HCT116 (cell line): ENCODE results near the gene ANO10. TPM values are rescaled to one million over a fixed set of nuclear protein-coding genes. Genes with fewer than 3 reads are reported as not detected.

Experiments used
- ATAC-seq: fragments of 200-7000 bp; cut with Tn5 transposase; 2 replicates; pipeline ENCODE4 v1.9.1; 2020; ENCODE audit warnings: mild to moderate bottlenecking, moderate library complexity
- BruUV-seq: library from RNA; stranded (reverse); fragments of 400-500 nt; replicated peaks from 2 replicates; lab custom pipeline; 2021; lab: Mats Ljungman, UMichigan
- CTCF ChIA-PET: fragments of 300-600 bp; sonication (Branson Sonifier 250); formaldehyde crosslinking; loops from one replicate; lab custom pipeline; 2021; ENCODE audit warnings: antibody characterized with exemption; lab: Charles Lee
- POLR2A ChIA-PET: fragments of 300-600, 350-600 bp; sonication (Branson Sonifier 250); formaldehyde crosslinking; loops from one replicate; lab custom pipeline; 2021; ENCODE audit warnings: antibody characterized with exemption; lab: Charles Lee
- RAD21 ChIA-PET, 2 experiments: fragments of 300-600 bp; sonication (Branson Sonifier 250); formaldehyde crosslinking; loops; one replicate each; lab custom pipeline; 2023; ENCODE audit warnings: low total read pairs in 2 of 2; ENCODE audit not compliant: uncharacterized antibody in 2 of 2, unreplicated experiment in 2 of 2, low non-redundant PET in 1 of 2; lab: Charles Lee
- DNase-seq: peaks from one replicate; pipeline ENCODE4 v3.0.0-alpha.2; 2010; ENCODE audit warnings: low read depth, low spot score
- H2AFZ ChIP-seq: fragments of 200-600 bp; shearing (Covaris generic), sonication (generic); 2 replicates; pipeline ENCODE4 v1.6.1; 2017; ENCODE audit warnings: low read depth, mixed run types, mixed read lengths, antibody characterized with exemption, low read length; ENCODE audit not compliant: poor library complexity, severe bottlenecking
- H3K27ac ChIP-seq: 2 replicates; pipeline ENCODE4 v1.5.1; 2012; ENCODE audit warnings: low read depth, low read length
- H3K27me3 ChIP-seq: fragments of 200-600 bp; sonication (generic); 2 replicates; pipeline ENCODE4 v1.6.1; 2016; ENCODE audit warnings: mixed run types, low read length, mixed read lengths; ENCODE audit not compliant: insufficient read depth
- H3K36me3 ChIP-seq, 2 experiments: fragments of 200-500 bp in 1 of 2; fragments of 200-600 bp in 1 of 2; sonication (Bioruptor generic) in 1 of 2; sonication (generic) in 1 of 2; 2 replicates each; pipeline versions ENCODE4 v1.5.1 to v1.6.1; 2014 to 2016; ENCODE audit warnings: low read length in 2 of 2, inconsistent platforms in 1 of 2, mixed read lengths in 1 of 2, mixed run types in 1 of 2; ENCODE audit not compliant: insufficient read depth in 2 of 2, control insufficient read depth in 1 of 2
- H3K4me1 ChIP-seq, 2 experiments: fragments of 200-600 bp in 1 of 2; sonication (generic) in 1 of 2; 2 replicates each; pipeline versions ENCODE4 v1.5.1 to v1.6.1; 2012 to 2017; ENCODE audit warnings: low read length in 2 of 2, inconsistent platforms in 1 of 2, mild to moderate bottlenecking in 1 of 2, mixed read lengths in 1 of 2, mixed run types in 1 of 2, moderate library complexity in 1 of 2; ENCODE audit not compliant: insufficient read depth in 2 of 2, control insufficient read depth in 1 of 2
- H3K4me2 ChIP-seq: fragments of 200-600 bp; sonication (generic); 2 replicates; pipeline ENCODE4 v1.6.1; 2017; ENCODE audit warnings: mixed run types, low read length, mixed read lengths
- H3K4me3 ChIP-seq, 2 experiments: fragments of 200-600 bp in 1 of 2; sonication (generic) in 1 of 2; replicated peaks in 1 of 2; 2 replicates each; pipeline ENCODE4 v1.5.1; 2011 to 2016; ENCODE audit warnings: low read length in 2 of 2, control low read depth in 1 of 2, low read depth in 1 of 2, mild to moderate bottlenecking in 1 of 2, mixed read lengths in 1 of 2, mixed run types in 1 of 2
- H3K79me2 ChIP-seq: fragments of 200-600 bp; sonication (generic); 2 replicates; pipeline ENCODE4 v1.6.1; 2017; ENCODE audit warnings: mild to moderate bottlenecking, mixed run types, low read length, moderate library complexity, mixed read lengths; ENCODE audit not compliant: insufficient read depth
- H3K9ac ChIP-seq: fragments of 200-600 bp; sonication (generic); 2 replicates; pipeline ENCODE4 v1.6.1; 2016; ENCODE audit warnings: low read length, mixed read lengths
- H3K9me2 ChIP-seq: fragments of 200-600 bp; sonication (generic), shearing (Covaris generic); 2 replicates; pipeline ENCODE4 v1.6.1; 2017; ENCODE audit warnings: mixed run types, mild to moderate bottlenecking, moderate library complexity; ENCODE audit not compliant: insufficient read depth
- H3K9me3 ChIP-seq, 2 experiments: fragments of 200-500 bp in 1 of 2; fragments of 200-600 bp in 1 of 2; sonication (Bioruptor generic) in 1 of 2; sonication (generic) in 1 of 2; 2 replicates each; pipeline ENCODE4 v1.6.1; 2014 to 2017; ENCODE audit warnings: low read length in 2 of 2, mixed read lengths in 2 of 2, inconsistent platforms in 1 of 2, low read depth in 1 of 2, mild to moderate bottlenecking in 1 of 2, mixed run types in 1 of 2, moderate library complexity in 1 of 2; ENCODE audit not compliant: control insufficient read depth in 1 of 2, insufficient read depth in 1 of 2
- H4K20me1 ChIP-seq: fragments of 200-600 bp; sonication (generic), shearing (Covaris generic); 2 replicates; pipeline ENCODE4 v1.6.1; 2017; ENCODE audit warnings: mixed run types, mild to moderate bottlenecking, moderate library complexity; ENCODE audit not compliant: insufficient read depth
- ATF3 ChIP-seq: IDR thresholded peaks from 2 replicates; pipeline ENCODE4 v1.6.1; 2012
- CEBPB ChIP-seq: IDR thresholded peaks from 2 replicates; pipeline ENCODE4 v1.6.1; 2012; ENCODE audit warnings: low read depth
- EGR1 ChIP-seq: IDR thresholded peaks from 2 replicates; pipeline ENCODE4 v1.6.1; 2012; ENCODE audit warnings: low read depth
- ELF1 ChIP-seq: IDR thresholded peaks from 2 replicates; pipeline ENCODE4 v1.6.1; 2012; ENCODE audit warnings: low read depth, borderline replicate concordance
- EZH2phosphoT487 ChIP-seq: fragments of 200-600 bp; IDR thresholded peaks from 2 replicates; pipeline ENCODE4 v1.6.1; 2018; ENCODE audit warnings: antibody characterized with exemption, borderline replicate concordance
- FOSL1 ChIP-seq: IDR thresholded peaks from 2 replicates; pipeline ENCODE4 v1.6.1; 2012; ENCODE audit warnings: low read depth
- JUND ChIP-seq: IDR thresholded peaks from 2 replicates; pipeline ENCODE4 v1.6.1; 2012
- POLR2A ChIP-seq: IDR thresholded peaks from 2 replicates; pipeline ENCODE4 v1.7.0; 2011; ENCODE audit warnings: borderline replicate concordance; ENCODE audit not compliant: insufficient read depth, insufficient read length; ENCODE audit errors: extremely low read depth
- RAD21 ChIP-seq: IDR thresholded peaks from 2 replicates; pipeline ENCODE4 v1.6.1; 2012; ENCODE audit warnings: low read depth, mild to moderate bottlenecking
- SIN3A ChIP-seq: IDR thresholded peaks from 2 replicates; pipeline ENCODE4 v1.6.1; 2012; ENCODE audit warnings: low read depth
- SP1 ChIP-seq: IDR thresholded peaks from 2 replicates; pipeline ENCODE4 v1.6.1; 2012; ENCODE audit warnings: low read depth
- SRF ChIP-seq: IDR thresholded peaks from 2 replicates; pipeline ENCODE4 v1.6.1; 2012; ENCODE audit warnings: low read depth
- TCF7L2 ChIP-seq: IDR thresholded peaks from 2 replicates; pipeline ENCODE4 v1.7.0; 2011; ENCODE audit warnings: borderline replicate concordance, inconsistent platforms; ENCODE audit not compliant: insufficient read depth, insufficient read length; ENCODE audit errors: extremely low read depth
- YY1 ChIP-seq: IDR thresholded peaks from 2 replicates; pipeline ENCODE4 v1.6.1; 2011; ENCODE audit warnings: low read length, low read depth, moderate library complexity, mild to moderate bottlenecking; ENCODE audit not compliant: insufficient replicate concordance; ENCODE audit errors: extremely low read depth
- ZFX ChIP-seq: fragments of 450-650 bp; IDR thresholded peaks from 2 replicates; pipeline ENCODE4 v1.6.1; 2017
- ZNF274 ChIP-seq: fragments of 200-500 bp; sonication (Bioruptor generic); IDR thresholded peaks from 2 replicates; pipeline ENCODE4 v1.6.1; 2014; ENCODE audit warnings: mild to moderate bottlenecking, low read depth, low read length, inconsistent platforms
- intact Hi-C: fragments of 100-400 bp; cut with micrococcal nuclease; formaldehyde crosslinking; loops from 2 replicates; pipeline ENCODE4 v1.10.0; 2022
- total RNA-seq: library from RNA; stranded (reverse); gene quantifications from one replicate; pipeline ENCODE4 v1.2.1, GENCODE V29; 2021; ENCODE audit not compliant: unreplicated experiment
- TF ChIP-seq, protein P1 (sequence below): IDR thresholded peaks from 2 replicates; pipeline ENCODE4 v1.6.1; 2012
- TF ChIP-seq, protein P2 (sequence below): IDR thresholded peaks from 2 replicates; pipeline ENCODE4 v1.6.1; 2011; ENCODE audit warnings: mild to moderate bottlenecking, low read length, moderate library complexity; ENCODE audit not compliant: insufficient replicate concordance; ENCODE audit errors: extremely low read depth

The ANO10 gene
- total RNA-seq, 1 experiment from 2014 or later = 13.3 TPM

- DNase-seq (no peak), ATAC-seq (no peak)
- Histone ChIP-seq H2AFZ (no peak overlapping the region), H3K9ac (no peak overlapping the region), H3K27me3 (no peaks in the 10 kb centered on the region), H3K9me2 (no peaks in the 10 kb centered on the region), H3K4me1 (no peaks in the 10 kb centered on the region), H3K9me3 (no peaks in the 10 kb centered on the region), H3K36me3 (peaks cover 4 to 37% of the 10 kb centered on the region in 2 experiments; a peak in 3 of 4 replicates), H3K4me3 (no peak overlapping the region), H3K79me2 (no peaks in the 10 kb centered on the region), H3K27ac (no peak overlapping the region), H3K4me2 (no peak overlapping the region), H4K20me1 (no peaks in the 10 kb centered on the region)
- BruUV-seq = no TSS peak
- RAD21 ChIA-PET = no interaction called here
- intact Hi-C loops = no loop called here
- POLR2A ChIA-PET = no interaction called here
- no peak for TF ChIP-seq JUND
- TF ChIP-seq ATF3 = no peak
- TF ChIP-seq CEBPB = no peak
- no peak for TF ChIP-seq SP1
- no peak for TF ChIP-seq ZNF274
- TF ChIP-seq, protein P1, sequence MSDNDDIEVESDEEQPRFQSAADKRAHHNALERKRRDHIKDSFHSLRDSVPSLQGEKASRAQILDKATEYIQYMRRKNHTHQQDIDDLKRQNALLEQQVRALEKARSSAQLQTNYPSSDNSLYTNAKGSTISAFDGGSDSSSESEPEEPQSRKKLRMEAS = no peak
- no peak for TF ChIP-seq POLR2A
- TF ChIP-seq, protein P2, sequence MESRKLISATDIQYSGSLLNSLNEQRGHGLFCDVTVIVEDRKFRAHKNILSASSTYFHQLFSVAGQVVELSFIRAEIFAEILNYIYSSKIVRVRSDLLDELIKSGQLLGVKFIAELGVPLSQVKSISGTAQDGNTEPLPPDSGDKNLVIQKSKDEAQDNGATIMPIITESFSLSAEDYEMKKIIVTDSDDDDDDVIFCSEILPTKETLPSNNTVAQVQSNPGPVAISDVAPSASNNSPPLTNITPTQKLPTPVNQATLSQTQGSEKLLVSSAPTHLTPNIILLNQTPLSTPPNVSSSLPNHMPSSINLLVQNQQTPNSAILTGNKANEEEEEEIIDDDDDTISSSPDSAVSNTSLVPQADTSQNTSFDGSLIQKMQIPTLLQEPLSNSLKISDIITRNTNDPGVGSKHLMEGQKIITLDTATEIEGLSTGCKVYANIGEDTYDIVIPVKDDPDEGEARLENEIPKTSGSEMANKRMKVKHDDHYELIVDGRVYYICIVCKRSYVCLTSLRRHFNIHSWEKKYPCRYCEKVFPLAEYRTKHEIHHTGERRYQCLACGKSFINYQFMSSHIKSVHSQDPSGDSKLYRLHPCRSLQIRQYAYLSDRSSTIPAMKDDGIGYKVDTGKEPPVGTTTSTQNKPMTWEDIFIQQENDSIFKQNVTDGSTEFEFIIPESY = no peak
- TF ChIP-seq ZFX = no peak
- no peak for TF ChIP-seq RAD21
- no peak for TF ChIP-seq YY1
- TF ChIP-seq EGR1 = no peak
- no peak for TF ChIP-seq SIN3A
- no peak for TF ChIP-seq EZH2phosphoT487
- no peak for TF ChIP-seq TCF7L2
- TF ChIP-seq FOSL1 = no peak
- TF ChIP-seq SRF = no peak
- no peak for TF ChIP-seq ELF1
- CTCF ChIA-PET = no interaction called here
Measured at GRCh38 chr3:43344520-43344919, 277.3 kb downstream of the ANO10 start.
